SK-N-SH (cell line): ENCODE data around the gene ZFAND4. TPM values are rescaled to one million over a fixed set of nuclear protein-coding genes. Genes with fewer than 3 reads are reported as not detected.

Source experiments
- CTCF ChIA-PET: fragments of 300-600, 350-600 bp; formaldehyde crosslinking; extraction: SDS; loops from one replicate; lab custom pipeline; 2021; lab: Yijun Ruan, JAX
- POLR2A ChIA-PET: fragments of 350-600 bp; sonication (Branson Sonifier 250); formaldehyde crosslinking; extraction: SDS; loops from one replicate; lab custom pipeline; 2020; ENCODE audit warnings: antibody characterized with exemption, inconsistent platforms; lab: Yijun Ruan, JAX
- DNase-seq: peaks from one replicate; pipeline ENCODE4 v3.0.0; 2012
- H2AFZ ChIP-seq: fragments of 200-600 bp; sonication (generic); 2 replicates; pipeline ENCODE4 v1.8.1; 2016; ENCODE audit warnings: antibody characterized with exemption, mild to moderate bottlenecking, low read depth
- H3F3A ChIP-seq: fragments of 200-600 bp; sonication (generic); replicated peaks from 2 replicates; pipeline ENCODE3; 2016; ENCODE audit warnings: antibody characterized with exemption, mild to moderate bottlenecking; ENCODE audit not compliant: insufficient read depth
- H3K27ac ChIP-seq, 2 experiments: fragments of 200-500 bp in 1 of 2; fragments of 200-600 bp in 1 of 2; sonication (Bioruptor generic) in 1 of 2; sonication (generic), shearing (Covaris generic) in 1 of 2; 2 replicates each; pipeline versions ENCODE4 v1.5.1 to v1.6.1; 2014 to 2016; ENCODE audit warnings: low read depth in 2 of 2, inconsistent platforms in 1 of 2, low read length in 1 of 2, mild to moderate bottlenecking in 1 of 2, mixed read lengths in 1 of 2
- H3K27me3 ChIP-seq: fragments of 200-600 bp; sonication (generic), shearing (Covaris generic); 2 replicates; pipeline ENCODE4 v1.6.1; 2016; ENCODE audit warnings: mixed run types; ENCODE audit not compliant: insufficient read depth
- H3K36me3 ChIP-seq, 2 experiments: fragments of 200-500 bp in 1 of 2; fragments of 200-600 bp in 1 of 2; sonication (Bioruptor generic) in 1 of 2; sonication (generic) in 1 of 2; replicated peaks in 1 of 2; 2 replicates each; pipeline versions ENCODE3 to v1.5.1; 2014 to 2016; ENCODE audit warnings: low read length in 1 of 2, mild to moderate bottlenecking in 1 of 2; ENCODE audit not compliant: insufficient read depth in 2 of 2, control insufficient read depth in 1 of 2
- H3K4me1 ChIP-seq, 2 experiments: fragments of 200-500 bp in 1 of 2; fragments of 200-600 bp in 1 of 2; sonication (Bioruptor generic) in 1 of 2; sonication (generic), shearing (Covaris generic) in 1 of 2; 2 replicates each; pipeline versions ENCODE4 v1.5.1 to v1.6.1; 2014 to 2016; ENCODE audit warnings: low read depth in 1 of 2, low read length in 1 of 2, mixed run types in 1 of 2; ENCODE audit not compliant: insufficient read depth in 2 of 2, control insufficient read depth in 1 of 2
- H3K4me2 ChIP-seq: fragments of 200-600 bp; sonication (generic), shearing (Covaris generic); 2 replicates; pipeline ENCODE4 v1.6.1; 2017; ENCODE audit warnings: mixed run types
- H3K4me3 ChIP-seq, 2 experiments: fragments of 200-500 bp in 1 of 2; fragments of 200-600 bp in 1 of 2; sonication (Bioruptor generic) in 1 of 2; sonication (generic), shearing (Covaris generic) in 1 of 2; 2 replicates each; pipeline versions ENCODE4 v1.5.1 to v1.8.1; 2014 to 2016; ENCODE audit warnings: low read depth in 2 of 2, inconsistent platforms in 1 of 2, low read length in 1 of 2, mild to moderate bottlenecking in 1 of 2, mixed read lengths in 1 of 2, moderate library complexity in 1 of 2
- H3K79me2 ChIP-seq: fragments of 200-600 bp; sonication (generic); 2 replicates; pipeline ENCODE4 v1.8.1; 2017; ENCODE audit warnings: mild to moderate bottlenecking; ENCODE audit not compliant: insufficient read depth
- H3K9ac ChIP-seq: fragments of 200-600 bp; sonication (generic); 2 replicates; pipeline ENCODE4 v1.6.1; 2017; ENCODE audit warnings: mixed run types
- H3K9me2 ChIP-seq: fragments of 200-600 bp; sonication (generic); 2 replicates; pipeline ENCODE4 v1.6.1; 2017; ENCODE audit warnings: mixed run types
- H3K9me3 ChIP-seq: fragments of 200-600 bp; sonication (generic); 2 replicates; pipeline ENCODE4 v1.6.1; 2017; ENCODE audit warnings: mixed run types, mild to moderate bottlenecking, moderate library complexity
- H4K20me1 ChIP-seq: fragments of 200-600 bp; sonication (generic); 2 replicates; pipeline ENCODE4 v1.6.1; 2017; ENCODE audit warnings: mild to moderate bottlenecking, mixed run types; ENCODE audit not compliant: insufficient read depth
- CHD2 ChIP-seq: fragments of 150-350 bp; IDR thresholded peaks from 2 replicates; pipeline ENCODE4 v1.6.1; 2018; ENCODE audit warnings: low read length; ENCODE audit not compliant: partially characterized antibody
- FOXM1 ChIP-seq: IDR thresholded peaks from 2 replicates; pipeline ENCODE4 v1.4.0; 2012; ENCODE audit warnings: low read depth, mild to moderate bottlenecking
- MXI1 ChIP-seq: IDR thresholded peaks from 2 replicates; pipeline ENCODE4 v1.6.1; 2012; ENCODE audit warnings: mild to moderate bottlenecking, low read depth, low read length, improper control_type of control experiment
- NRF1 ChIP-seq: IDR thresholded peaks from 2 replicates; pipeline ENCODE4 v1.6.1; 2012; ENCODE audit warnings: low read depth, mild to moderate bottlenecking, low read length
- RFX5 ChIP-seq: IDR thresholded peaks from 2 replicates; pipeline ENCODE4 v1.6.1; 2012; ENCODE audit warnings: mild to moderate bottlenecking, improper control_type of control experiment, low read length
- SMC3 ChIP-seq: IDR thresholded peaks from 2 replicates; pipeline ENCODE4 v1.6.1; 2012; ENCODE audit warnings: low read depth, low read length, improper control_type of control experiment
- TCF12 ChIP-seq: IDR thresholded peaks from 2 replicates; pipeline ENCODE4 v1.4.0; 2012
- USF1 ChIP-seq: IDR thresholded peaks from 2 replicates; pipeline ENCODE4 v1.4.0; 2012; ENCODE audit warnings: low read depth, borderline replicate concordance
- WGBS: methylation state at CpG from one replicate; pipeline ENCODE4 v1.1.6; 2017; ENCODE audit warnings: low lambda C conversion rate; 5-methylcytosine and 5-hydroxymethylcytosine counted together
- polyA plus RNA-seq, 3 experiments: library from polyadenylated mRNA; depleted of rRNA; stranded (reverse); fragments of >200 nt; gene quantifications; 2 replicates each; pipeline ENCODE4 v1.2.3, GENCODE V29; 2012
- TF ChIP-seq, protein P1 (sequence below): fragments of 200-600 bp; sonication (generic); IDR thresholded peaks from 2 replicates; pipeline ENCODE4 v1.6.1; 2017; ENCODE audit warnings: antibody characterized with exemption, mild to moderate bottlenecking, moderate library complexity

The ZFAND4 gene
- polyA plus RNA-seq, 1 of the 3 experiments (the other 2 are of a cell fraction) = 2.0 TPM

- no peaks in the 10 kb centered on the region for H3K9me2 ChIP-seq
- 87% methylated on average over 2 of the region's 2 CpGs for WGBS
- no peak overlapping the region for H3K4me2 ChIP-seq
- H3K27ac ChIP-seq = no peak overlapping the region
- H3K4me1 ChIP-seq = peaks cover 6 to 10% of the 10 kb centered on the region in 2 experiments; a peak in 3 of 4 replicates
- peaks cover 5% of the 10 kb centered on the region for H3F3A ChIP-seq
- no peaks in the 10 kb centered on the region for H3K9me3 ChIP-seq
- H3K27me3 ChIP-seq = no peaks in the 10 kb centered on the region
- TF ChIP-seq, protein P1, sequence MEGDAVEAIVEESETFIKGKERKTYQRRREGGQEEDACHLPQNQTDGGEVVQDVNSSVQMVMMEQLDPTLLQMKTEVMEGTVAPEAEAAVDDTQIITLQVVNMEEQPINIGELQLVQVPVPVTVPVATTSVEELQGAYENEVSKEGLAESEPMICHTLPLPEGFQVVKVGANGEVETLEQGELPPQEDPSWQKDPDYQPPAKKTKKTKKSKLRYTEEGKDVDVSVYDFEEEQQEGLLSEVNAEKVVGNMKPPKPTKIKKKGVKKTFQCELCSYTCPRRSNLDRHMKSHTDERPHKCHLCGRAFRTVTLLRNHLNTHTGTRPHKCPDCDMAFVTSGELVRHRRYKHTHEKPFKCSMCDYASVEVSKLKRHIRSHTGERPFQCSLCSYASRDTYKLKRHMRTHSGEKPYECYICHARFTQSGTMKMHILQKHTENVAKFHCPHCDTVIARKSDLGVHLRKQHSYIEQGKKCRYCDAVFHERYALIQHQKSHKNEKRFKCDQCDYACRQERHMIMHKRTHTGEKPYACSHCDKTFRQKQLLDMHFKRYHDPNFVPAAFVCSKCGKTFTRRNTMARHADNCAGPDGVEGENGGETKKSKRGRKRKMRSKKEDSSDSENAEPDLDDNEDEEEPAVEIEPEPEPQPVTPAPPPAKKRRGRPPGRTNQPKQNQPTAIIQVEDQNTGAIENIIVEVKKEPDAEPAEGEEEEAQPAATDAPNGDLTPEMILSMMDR = no peak
- TF ChIP-seq FOXM1 (no peak), SMC3 (no peak), CHD2 (no peak), TCF12 (no peak), USF1 (no peak)
- TF ChIP-seq, all 33 proteins: peak for 0
- peaks cover 0 to 17% of the 10 kb centered on the region in 2 experiments for H3K36me3 ChIP-seq
- ChIA-PET CTCF (no interaction called here), POLR2A (no interaction called here)
- DNase-seq = no peak
- no peaks in the 10 kb centered on the region; the same call in 1 of the 2 replicates for H4K20me1 ChIP-seq
- no peak overlapping the region for H3K4me3 ChIP-seq
- H3K79me2 ChIP-seq = peaks cover 29% of the 10 kb centered on the region
- no peak overlapping the region for H2AFZ ChIP-seq
- H3K9ac ChIP-seq = no peak overlapping the region
These were observed 87.4 kb downstream of the ZFAND4 start for GRCh38 chr10:45585131-45585530.

GRCh38 chr10:45582386-45582781, 90.2 kb downstream of the ZFAND4 start:
- 95% methylated on average over 1 of the region's 1 CpG for WGBS
- Histone ChIP-seq H2AFZ (no peak overlapping the region), H3K27me3 (no peaks in the 10 kb centered on the region), H3K4me1 (peaks cover 6 to 10% of the 10 kb centered on the region in 2 experiments; a peak in 3 of 4 replicates), H3K4me3 (no peak overlapping the region), H3K4me2 (no peak overlapping the region), H3K79me2 (peaks cover 20% of the 10 kb centered on the region), H3K9me3 (no peaks in the 10 kb centered on the region), H3K36me3 (peaks cover 0 to 9% of the 10 kb centered on the region in 2 experiments), H3K27ac (no peak overlapping the region), H3K9me2 (no peaks in the 10 kb centered on the region), H4K20me1 (no peaks in the 10 kb centered on the region; the same call in 1 of the 2 replicates), H3K9ac (no peak overlapping the region), H3F3A (peaks cover 5% of the 10 kb centered on the region)
- TF ChIP-seq NRF1 (no peak), MXI1 (no peak), RFX5 (no peak)
- CTCF ChIA-PET = interaction anchor here (0.7 to 1.3 kb wide), 2 partner anchors 15 to 21 kb away, joined by 3 read pairs; no protein-coding TSS in a partner anchor
- DNase-seq = no peak
- POLR2A ChIA-PET = no interaction called here
